ENCODE measurements around the gene ZNF664.

DNA sequence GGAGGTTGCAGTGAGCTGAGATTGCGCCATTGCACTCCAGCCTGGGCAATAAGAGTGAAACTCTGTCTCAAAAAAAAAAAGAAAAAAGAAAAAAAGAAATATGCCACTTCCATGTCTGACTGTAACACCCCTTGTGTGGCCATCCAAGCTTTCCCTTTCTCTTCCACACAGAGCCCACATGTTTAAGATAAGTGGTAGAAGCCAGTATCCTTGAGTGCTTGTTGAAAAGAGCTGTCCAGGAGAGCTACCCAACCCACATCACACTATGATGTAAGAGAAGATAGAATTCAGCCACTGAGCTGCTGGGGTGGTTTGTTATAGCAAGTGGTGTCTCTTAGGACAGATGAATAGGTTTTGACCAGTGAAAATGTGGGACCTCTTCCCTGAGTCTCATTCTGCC is 82.1 kb downstream of the ZNF664 start:
- TF ChIP-seq, protein P1, sequence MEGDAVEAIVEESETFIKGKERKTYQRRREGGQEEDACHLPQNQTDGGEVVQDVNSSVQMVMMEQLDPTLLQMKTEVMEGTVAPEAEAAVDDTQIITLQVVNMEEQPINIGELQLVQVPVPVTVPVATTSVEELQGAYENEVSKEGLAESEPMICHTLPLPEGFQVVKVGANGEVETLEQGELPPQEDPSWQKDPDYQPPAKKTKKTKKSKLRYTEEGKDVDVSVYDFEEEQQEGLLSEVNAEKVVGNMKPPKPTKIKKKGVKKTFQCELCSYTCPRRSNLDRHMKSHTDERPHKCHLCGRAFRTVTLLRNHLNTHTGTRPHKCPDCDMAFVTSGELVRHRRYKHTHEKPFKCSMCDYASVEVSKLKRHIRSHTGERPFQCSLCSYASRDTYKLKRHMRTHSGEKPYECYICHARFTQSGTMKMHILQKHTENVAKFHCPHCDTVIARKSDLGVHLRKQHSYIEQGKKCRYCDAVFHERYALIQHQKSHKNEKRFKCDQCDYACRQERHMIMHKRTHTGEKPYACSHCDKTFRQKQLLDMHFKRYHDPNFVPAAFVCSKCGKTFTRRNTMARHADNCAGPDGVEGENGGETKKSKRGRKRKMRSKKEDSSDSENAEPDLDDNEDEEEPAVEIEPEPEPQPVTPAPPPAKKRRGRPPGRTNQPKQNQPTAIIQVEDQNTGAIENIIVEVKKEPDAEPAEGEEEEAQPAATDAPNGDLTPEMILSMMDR (IDR thresholded peaks at IDR 0.05), result no peak
- TF ChIP-seq POLR2A (IDR thresholded peaks at IDR 0.05), result no peak
